HG03342 (cell line): ENCODE measurements around the gene HOMER2.

Experiments used
- ATAC-seq: cut with Tn5 transposase; IDR thresholded peaks from one replicate; pipeline ENCODE4 v1.9.1; 2021; ENCODE audit warnings: mild to moderate bottlenecking, moderate library complexity; ENCODE audit not compliant: unreplicated experiment

HOMER2 gene

GRCh38 chr15:82933576-82933975 lies 18.9 kb downstream of the HOMER2 start:
- ATAC-seq: no peak

- no peak for ATAC-seq
These were observed 21.3 kb downstream of the HOMER2 start for GRCh38 chr15:82931221-82931620.

- no peak for ATAC-seq
These were observed 22.1 kb downstream of the HOMER2 start for GRCh38 chr15:82930461-82930860.

GRCh38 chr15:82928711-82929110 lies 23.8 kb downstream of the HOMER2 start:
- ATAC-seq: no peak

GRCh38 chr15:82923744-82924143 lies 28.8 kb downstream of the HOMER2 start:
- ATAC-seq: no peak

- ATAC-seq: no peak
These were observed 29.8 kb downstream of the HOMER2 start for GRCh38 chr15:82922737-82923136.

- no peak for ATAC-seq
These were observed 30.6 kb downstream of the HOMER2 start for GRCh38 chr15:82921939-82922338.

GRCh38 chr15:82921242-82921641 lies 31.3 kb downstream of the HOMER2 start:
- ATAC-seq: no peak

GRCh38 chr15:82919231-82919886 lies 33.2 kb downstream of the HOMER2 start:
- no peak for ATAC-seq

GRCh38 chr15:82918607-82919230 lies 33.8 kb downstream of the HOMER2 start:
- no peak for ATAC-seq

- no peak for ATAC-seq
These were observed 34.4 kb downstream of the HOMER2 start for GRCh38 chr15:82918162-82918561.

GRCh38 chr15:82917249-82917648 lies 35.3 kb downstream of the HOMER2 start:
- no peak for ATAC-seq

GRCh38 chr15:82916161-82916952 lies 36.2 kb downstream of the HOMER2 start:
- no peak for ATAC-seq

GRCh38 chr15:82914396-82914795 lies 38.1 kb downstream of the HOMER2 start:
- ATAC-seq: no peak

- ATAC-seq: no peak
These were observed 41.1 kb downstream of the HOMER2 start for GRCh38 chr15:82911458-82911857.

- ATAC-seq: no peak
These were observed 41.8 kb downstream of the HOMER2 start for GRCh38 chr15:82910721-82911120.

- ATAC-seq: no peak
These were observed 43.3 kb downstream of the HOMER2 start for GRCh38 chr15:82909080-82909815.

- ATAC-seq: no peak
These were observed 45.2 kb downstream of the HOMER2 start for GRCh38 chr15:82907350-82907749.

- ATAC-seq: no peak
These were observed 47.9 kb downstream of the HOMER2 start for GRCh38 chr15:82904574-82904973.

GRCh38 chr15:82903511-82903910 lies 49.0 kb downstream of the HOMER2 start:
- no peak for ATAC-seq

GRCh38 chr15:82901114-82901805 lies 51.3 kb downstream of the HOMER2 start:
- ATAC-seq: no peak
